GM19463 (cell line): Measurements from ENCODE around the gene RAB5B.
"Not testable (repeated sequence)": the region's sequence is repeated elsewhere in the genome, so short reads cannot be mapped to it uniquely, and the experiment has no call there.

Experiments
- ATAC-seq: cut with Tn5 transposase; IDR thresholded peaks from one replicate; pipeline ENCODE4 v1.9.1; 2021; ENCODE audit warnings: mild to moderate bottlenecking, moderate library complexity; ENCODE audit not compliant: unreplicated experiment

RAB5B gene

GRCh38 chr12:55940065-55940732 is 33.7 kb upstream of the RAB5B start:
- peak; percentile 98 for ATAC-seq

- ATAC-seq, result no peak
Observed at GRCh38 chr12:55942055-55942454, 31.8 kb upstream of the RAB5B start.

- ATAC-seq, result no peak
Observed at GRCh38 chr12:55942577-55943136, 31.2 kb upstream of the RAB5B start.

GRCh38 chr12:55946553-55946952 is 27.3 kb upstream of the RAB5B start:
- ATAC-seq, result no peak

GRCh38 chr12:55955344-55955743 is 18.5 kb upstream of the RAB5B start:
- ATAC-seq, result no peak

- ATAC-seq, result no peak
Observed at GRCh38 chr12:55955800-55956508, 17.9 kb upstream of the RAB5B start.

GRCh38 chr12:55957106-55957859 is 16.6 kb upstream of the RAB5B start:
- ATAC-seq, result no peak

- no peak for ATAC-seq
Observed at GRCh38 chr12:55963760-55964159, 10.1 kb upstream of the RAB5B start.

GRCh38 chr12:55965240-55965639 is 8.6 kb upstream of the RAB5B start:
- ATAC-seq, result no peak

GRCh38 chr12:55965941-55966407 is 7.9 kb upstream of the RAB5B start, which contains the start of gene PMEL:
PMEL (minus strand) TSS chr12:55966042; CDS start chr12:55966011, 31 bp downstream.
- ATAC-seq, result no peak

- peak; percentile 99 for ATAC-seq
Observed at GRCh38 chr12:55966408-55967281, 7.2 kb upstream of the RAB5B start, which contains the start of gene CDK2. CDK2 (plus strand) TSS chr12:55966830; CDS start chr12:55967009, 179 bp downstream.

GRCh38 chr12:55969356-55969755 is 4.5 kb upstream of the RAB5B start:
- ATAC-seq, result no peak

GRCh38 chr12:55970775-55971174 is 3.1 kb upstream of the RAB5B start:
- ATAC-seq, result no peak

GRCh38 chr12:55972042-55972441 is 1.8 kb upstream of the RAB5B start:
- ATAC-seq, result no peak

GRCh38 chr12:55972456-55972855 is 1.4 kb upstream of the RAB5B start:
- ATAC-seq, result no peak

GRCh38 chr12:55972911-55973598 is 823 bp upstream of the RAB5B start:
- ATAC-seq, result no peak

GRCh38 chr12:55974308-55974730 is 441 bp downstream of the RAB5B start:
- ATAC-seq, result no peak

GRCh38 chr12:55978393-55978792 is 4.5 kb downstream of the RAB5B start:
- ATAC-seq, result no peak

GRCh38 chr12:55979069-55979468 is 5.2 kb downstream of the RAB5B start:
- ATAC-seq, result no peak

GRCh38 chr12:55981882-55982281 is 8.0 kb downstream of the RAB5B start:
- not testable (repeated sequence) for ATAC-seq
